A549 (cell line): ENCODE measurements around the gene NLRC3. TPM values are rescaled to one million over a fixed set of nuclear protein-coding genes. Genes with fewer than 3 reads are reported as not detected.

Source experiments
- ATAC-seq, 2 experiments: fragments of 200-7000 bp in 1 of 2; fragments of >200 bp in 1 of 2; cut with Nextera tagmentation in 1 of 2; cut with Tn5 transposase in 1 of 2; 3 replicates each; pipeline versions ENCODE4 v1.8.0 to v1.9.1; 2018 to 2020; ENCODE audit warnings: mild to moderate bottlenecking in 1 of 2, moderate library complexity in 1 of 2
- CTCF ChIA-PET: fragments of 300-600 bp; sonication (Branson Sonifier 250); formaldehyde crosslinking; extraction: SDS; loops from one replicate; lab custom pipeline; 2021; ENCODE audit warnings: antibody characterized with exemption, inconsistent platforms; lab: Yijun Ruan, JAX
- POLR2A ChIA-PET: fragments of 350-600 bp; formaldehyde crosslinking; extraction: SDS; loops from one replicate; lab custom pipeline; 2021; ENCODE audit warnings: antibody characterized with exemption, inconsistent platforms; lab: Yijun Ruan, JAX
- DNase-seq, 2 experiments: peaks; one replicate each; pipeline versions ENCODE4 v3.0.0 to v3.0.0-alpha.2; 2011 to 2016; ENCODE audit warnings: low read depth in 1 of 2, low spot score in 1 of 2
- FAIRE-seq: peaks from 2 replicates; lab custom pipeline; 2011; peaks lifted over from hg19 to GRCh38; lab: Jason Lieb, UNC
- H3K27ac ChIP-seq, 2 experiments: fragments of >200 bp; sonication (Bioruptor Twin); formaldehyde crosslinking; 3 replicates each; pipeline ENCODE4 v1.5.1; 2016 to 2017
- H3K4me1 ChIP-seq: fragments of >200 bp; sonication (Bioruptor Twin); formaldehyde crosslinking; 3 replicates; pipeline ENCODE4 v1.6.1; 2016
- H3K4me2 ChIP-seq: fragments of >200 bp; sonication (Bioruptor Twin); formaldehyde crosslinking; 3 replicates; pipeline ENCODE4 v1.6.1; 2016
- H3K4me3 ChIP-seq: fragments of >200 bp; sonication (Bioruptor Twin); formaldehyde crosslinking; 3 replicates; pipeline ENCODE4 v1.5.1; 2016
- H3K9me3 ChIP-seq: fragments of >200 bp; sonication (Bioruptor Twin); formaldehyde crosslinking; 3 replicates; pipeline ENCODE4 v1.6.1; 2016
- BCL3 ChIP-seq: fragments of >200 bp; sonication (Bioruptor Twin); formaldehyde crosslinking; IDR thresholded peaks from 3 replicates; pipeline ENCODE4 v1.6.1; 2016
- CBX2 ChIP-seq: fragments of 200-600 bp; sonication (generic); IDR thresholded peaks from 2 replicates; pipeline ENCODE4 v1.6.1; 2016; ENCODE audit warnings: low read depth, mild to moderate bottlenecking, borderline replicate concordance
- CEBPB ChIP-seq, 2 experiments: fragments of >200 bp in 1 of 2; sonication (Bioruptor Twin) in 1 of 2; formaldehyde crosslinking in 1 of 2; IDR thresholded peaks; 2 replicates each; pipeline ENCODE4 v1.6.1; 2012 to 2016
- CHD2 ChIP-seq: fragments of 150-350 bp; IDR thresholded peaks from 2 replicates; pipeline ENCODE4 v1.6.1; 2014; ENCODE audit warnings: low read length; ENCODE audit not compliant: partially characterized antibody
- CHD4 ChIP-seq: fragments of 200-600 bp; sonication (generic); IDR thresholded peaks from 2 replicates; pipeline ENCODE4 v1.6.1; 2016; ENCODE audit warnings: antibody characterized with exemption, mild to moderate bottlenecking, borderline replicate concordance
- ELK1 ChIP-seq: fragments of 150-350 bp; IDR thresholded peaks from 2 replicates; pipeline ENCODE4 v1.6.1; 2014; ENCODE audit warnings: low read depth, mild to moderate bottlenecking, low read length
- EP300 ChIP-seq, 2 experiments: fragments of >200 bp; sonication (Bioruptor Twin); formaldehyde crosslinking; IDR thresholded peaks; 2 replicates in 1 of 2; 3 replicates in 1 of 2; pipeline ENCODE4 v1.6.1; 2016 to 2017
- ESRRA ChIP-seq: fragments of 150-350 bp; IDR thresholded peaks from 2 replicates; pipeline ENCODE4 v1.6.1; 2014; ENCODE audit warnings: mild to moderate bottlenecking, low read length, borderline replicate concordance
- FOSL2 ChIP-seq, 2 experiments: fragments of 450-650 bp in 1 of 2; fragments of >200 bp in 1 of 2; sonication (Bioruptor Twin) in 1 of 2; formaldehyde crosslinking; IDR thresholded peaks; 2 replicates each; pipeline versions ENCODE4 v1.5.0 to v1.6.1; 2016 to 2020; ENCODE audit warnings: mild to moderate bottlenecking in 1 of 2, moderate library complexity in 1 of 2
- FOXS1 ChIP-seq: fragments of 250-450 bp; sonication (Bioruptor Pico); IDR thresholded peaks from 2 replicates; pipeline ENCODE4 v1.5.0; 2020; ENCODE audit warnings: mild to moderate bottlenecking, moderate library complexity
- HOXA7 ChIP-seq: fragments of 250-450 bp; sonication (Bioruptor Pico); IDR thresholded peaks from 2 replicates; pipeline ENCODE4 v1.5.0; 2020; ENCODE audit warnings: mild to moderate bottlenecking, moderate library complexity
- HOXB13 ChIP-seq: fragments of 250-450 bp; sonication (Bioruptor Pico); IDR thresholded peaks from 2 replicates; pipeline ENCODE4 v1.5.0; 2020; ENCODE audit warnings: low read depth, mild to moderate bottlenecking, moderate library complexity
- HOXB5 ChIP-seq: fragments of 250-450 bp; sonication (Bioruptor Pico); IDR thresholded peaks from 2 replicates; pipeline ENCODE4 v1.5.0; 2020; ENCODE audit warnings: mild to moderate bottlenecking, moderate library complexity
- JUN ChIP-seq, 2 experiments: fragments of >200 bp; sonication (Bioruptor Twin); formaldehyde crosslinking; IDR thresholded peaks; 2 replicates in 1 of 2; 3 replicates in 1 of 2; pipeline ENCODE4 v1.6.1; 2016 to 2017
- KDM1A ChIP-seq: fragments of 200-600 bp; sonication (generic); IDR thresholded peaks from 2 replicates; pipeline ENCODE4 v1.6.1; 2016; ENCODE audit warnings: low read depth, mild to moderate bottlenecking
- KDM5A ChIP-seq: fragments of 200-600 bp; sonication (generic); IDR thresholded peaks from 2 replicates; pipeline ENCODE4 v1.6.1; 2016; ENCODE audit warnings: antibody characterized with exemption, mild to moderate bottlenecking
- MAX ChIP-seq: IDR thresholded peaks from 2 replicates; pipeline ENCODE4 v1.6.1; 2012
- MAZ ChIP-seq: fragments of 150-350 bp; IDR thresholded peaks from 2 replicates; pipeline ENCODE4 v1.6.1; 2014; ENCODE audit warnings: antibody characterized with exemption, low read depth, low read length, borderline replicate concordance
- NPAS2 ChIP-seq: fragments of 250-450 bp; sonication (Bioruptor Pico); IDR thresholded peaks from 2 replicates; pipeline ENCODE4 v1.8.0; 2022; ENCODE audit warnings: mild to moderate bottlenecking, moderate library complexity, borderline replicate concordance
- NR3C1 ChIP-seq: fragments of >200 bp; sonication (Bioruptor Twin); formaldehyde crosslinking; IDR thresholded peaks from 3 replicates; pipeline ENCODE4 v1.6.1; 2017
- RARB ChIP-seq: fragments of 250-450 bp; sonication (Bioruptor Pico); IDR thresholded peaks from 2 replicates; pipeline ENCODE4 v1.8.0; 2021; ENCODE audit warnings: mild to moderate bottlenecking, moderate library complexity
- RCOR1 ChIP-seq: fragments of 150-350 bp; IDR thresholded peaks from 2 replicates; pipeline ENCODE4 v1.6.1; 2014; ENCODE audit warnings: antibody characterized with exemption, low read length, low read depth
- REST ChIP-seq: fragments of 200-600 bp; sonication (generic); IDR thresholded peaks from 2 replicates; pipeline ENCODE4 v1.6.1; 2016; ENCODE audit warnings: antibody characterized with exemption, mild to moderate bottlenecking, moderate library complexity
- SREBF2 ChIP-seq: fragments of 450-650 bp; IDR thresholded peaks from 2 replicates; pipeline ENCODE4 v1.6.1; 2014; ENCODE audit warnings: mild to moderate bottlenecking, moderate library complexity
- USF2 ChIP-seq: fragments of 450-650 bp; IDR thresholded peaks from 2 replicates; pipeline ENCODE4 v1.6.1; 2014; ENCODE audit warnings: antibody characterized with exemption
- WGBS: methylation state at CpG from one replicate; pipeline ENCODE4 v1.1.6; 2017; ENCODE audit errors: missing lambda C conversion rate; 5-methylcytosine and 5-hydroxymethylcytosine counted together
- polyA plus RNA-seq, 4 experiments: library from polyadenylated mRNA; depleted of rRNA in 3 of 4; stranded (reverse); fragments of >200 nt; fragmentation: RNase III in 1 of 4; extraction: RNeasy Plus Mini Kit Qiagen cat#74134 plus additional on column Dnase treatment in 1 of 4; gene quantifications; 2 replicates in 3 of 4; 3 replicates in 1 of 4; pipeline ENCODE4 v1.2.3, GENCODE V29; 2011 to 2017

Gene NLRC3
- polyA plus RNA-seq, 2 of the 4 experiments (the other 2 are of a cell fraction): 0.04 TPM; not detected in 1

- POLR2A ChIA-PET: no interaction called here
- no peak overlapping the region for H3K4me3 ChIP-seq
- WGBS: 94% methylated on average over 10 of the region's 10 CpGs
- DNase-seq (no peak), ATAC-seq (no peak), FAIRE-seq (no peak)
- TF ChIP-seq CHD4 (no peak), NR3C1 (no peak), CHD2 (no peak), KDM1A (no peak), RARB (CRISPR knock-in tag) (no peak), CEBPB (IDR thresholded peaks at IDR 0.05) (no peak), NPAS2 (CRISPR knock-in tag) (no peak), HOXA7 (CRISPR knock-in tag) (no peak), ESRRA (no peak), MAZ (no peak), MAX (no peak), REST (no peak), ELK1 (no peak), BCL3 (no peak), JUN (IDR thresholded peaks at IDR 0.05) (no peak), HOXB5 (CRISPR knock-in tag) (no peak), EP300 (IDR thresholded peaks at IDR 0.05) (no peak), USF2 (no peak)
- no peak overlapping the region for H3K27ac ChIP-seq
- CTCF ChIA-PET: interaction anchor here (0.6 to 1.2 kb wide), 2 partner anchors 16 to 422 kb away, joined by 3 read pairs; no protein-coding TSS in a partner anchor
- H3K4me2 ChIP-seq: no peak overlapping the region
- peaks cover 6% of the 10 kb centered on the region; the same call in 1 of the 3 replicates for H3K4me1 ChIP-seq
- no peaks in the 10 kb centered on the region for H3K9me3 ChIP-seq
Observed at GRCh38 chr16:3510416-3510815, 66.8 kb downstream of the NLRC3 start.

GRCh38 chr16:3509470-3509928, 67.7 kb downstream of the NLRC3 start:
- FAIRE-seq: no peak
- no peak overlapping the region for H3K27ac ChIP-seq
- no peak for TF ChIP-seq RARB (CRISPR knock-in tag)
- TF ChIP-seq FOSL2 (IDR thresholded peaks at IDR 0.05): no peak
- TF ChIP-seq FOSL2 (CRISPR knock-in tag; IDR thresholded peaks at IDR 0.05): no peak
- no peak for TF ChIP-seq FOXS1 (CRISPR knock-in tag)
- no peak for TF ChIP-seq HOXA7 (CRISPR knock-in tag)
- no peak for TF ChIP-seq HOXB13 (CRISPR knock-in tag)
- TF ChIP-seq KDM5A: no peak
- TF ChIP-seq SREBF2: no peak
- TF ChIP-seq NR3C1: no peak
- no peak for TF ChIP-seq BCL3
- TF ChIP-seq RCOR1: no peak
- TF ChIP-seq REST: no peak
- no peak for TF ChIP-seq CBX2

More at GRCh38 chr16:3509470-3509928, 67.7 kb downstream of the NLRC3 start:
- 91% methylated on average over 13 of the region's 13 CpGs for WGBS
- no peak for ATAC-seq
- peaks cover 6% of the 10 kb centered on the region; the same call in 1 of the 3 replicates for H3K4me1 ChIP-seq
- H3K4me3 ChIP-seq: no peak overlapping the region
- H3K9me3 ChIP-seq: no peaks in the 10 kb centered on the region
- ChIA-PET POLR2A (interaction anchor here (0.6 kb wide), 1 partner anchor 12 kb away, joined by 5 read pairs; no protein-coding TSS in a partner anchor), CTCF (interaction anchor here (1.1 kb wide), 1 partner anchor 8 kb away, joined by 3 read pairs; no protein-coding TSS in a partner anchor)
- DNase-seq: no peak
- H3K4me2 ChIP-seq: no peak overlapping the region
